ENCODE results near the gene STX19.
A peak's percentile ranks its signal among the peaks of the same experiment; 100 is the strongest.

Gene STX19

GRCh38 chr3:94015025-94015424 lies 13.4 kb downstream of the STX19 start:
- in situ Hi-C loops (cut with MboI; ENCODE audit: low pct_unique_long_range_greater_than_20kb, low sequenced_read_pairs, unreplicated experiment), result no loop called here
- DNase-seq (ENCODE audit: low spot score), result no peak
- TF ChIP-seq, protein P1, sequence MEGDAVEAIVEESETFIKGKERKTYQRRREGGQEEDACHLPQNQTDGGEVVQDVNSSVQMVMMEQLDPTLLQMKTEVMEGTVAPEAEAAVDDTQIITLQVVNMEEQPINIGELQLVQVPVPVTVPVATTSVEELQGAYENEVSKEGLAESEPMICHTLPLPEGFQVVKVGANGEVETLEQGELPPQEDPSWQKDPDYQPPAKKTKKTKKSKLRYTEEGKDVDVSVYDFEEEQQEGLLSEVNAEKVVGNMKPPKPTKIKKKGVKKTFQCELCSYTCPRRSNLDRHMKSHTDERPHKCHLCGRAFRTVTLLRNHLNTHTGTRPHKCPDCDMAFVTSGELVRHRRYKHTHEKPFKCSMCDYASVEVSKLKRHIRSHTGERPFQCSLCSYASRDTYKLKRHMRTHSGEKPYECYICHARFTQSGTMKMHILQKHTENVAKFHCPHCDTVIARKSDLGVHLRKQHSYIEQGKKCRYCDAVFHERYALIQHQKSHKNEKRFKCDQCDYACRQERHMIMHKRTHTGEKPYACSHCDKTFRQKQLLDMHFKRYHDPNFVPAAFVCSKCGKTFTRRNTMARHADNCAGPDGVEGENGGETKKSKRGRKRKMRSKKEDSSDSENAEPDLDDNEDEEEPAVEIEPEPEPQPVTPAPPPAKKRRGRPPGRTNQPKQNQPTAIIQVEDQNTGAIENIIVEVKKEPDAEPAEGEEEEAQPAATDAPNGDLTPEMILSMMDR (IDR thresholded peaks at IDR 0.05; ENCODE audit: extremely low read depth, insufficient read depth, missing control alignments), result no peak

DNA sequence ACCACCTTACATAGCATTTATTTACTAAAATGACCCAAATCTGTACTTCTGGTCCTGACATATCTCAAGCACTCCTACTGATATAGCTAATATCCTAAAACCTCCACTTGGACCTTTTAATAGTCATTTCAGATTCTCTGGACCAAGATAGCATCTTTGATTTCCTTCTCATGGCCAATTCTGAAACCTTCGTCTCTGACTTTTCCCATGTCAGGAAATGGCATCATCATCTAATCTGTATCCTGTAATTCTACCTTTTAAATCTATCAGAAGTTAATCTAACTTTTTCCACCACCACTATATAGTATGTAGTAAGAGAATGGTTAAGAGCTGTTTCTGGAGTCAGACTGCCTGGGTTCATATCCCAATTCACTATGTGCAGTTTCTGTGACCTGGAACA lies 16.2 kb downstream of the STX19 start:
- DNase-seq (ENCODE audit: low spot score), result no peak
- TF ChIP-seq, protein P1 (IDR thresholded peaks at IDR 0.05; ENCODE audit: extremely low read depth, insufficient read depth, missing control alignments), result no peak
- in situ Hi-C loops (cut with MboI; ENCODE audit: low pct_unique_long_range_greater_than_20kb, low sequenced_read_pairs, unreplicated experiment), result no loop called here

GRCh38 chr3:94011233-94011711 lies 17.1 kb downstream of the STX19 start:
- TF ChIP-seq, protein P1 (IDR thresholded peaks at IDR 0.05; ENCODE audit: extremely low read depth, insufficient read depth, missing control alignments), result no peak
- DNase-seq (ENCODE audit: low spot score), result no peak
- in situ Hi-C loops (cut with MboI; ENCODE audit: low pct_unique_long_range_greater_than_20kb, low sequenced_read_pairs, unreplicated experiment), result no loop called here

DNA sequence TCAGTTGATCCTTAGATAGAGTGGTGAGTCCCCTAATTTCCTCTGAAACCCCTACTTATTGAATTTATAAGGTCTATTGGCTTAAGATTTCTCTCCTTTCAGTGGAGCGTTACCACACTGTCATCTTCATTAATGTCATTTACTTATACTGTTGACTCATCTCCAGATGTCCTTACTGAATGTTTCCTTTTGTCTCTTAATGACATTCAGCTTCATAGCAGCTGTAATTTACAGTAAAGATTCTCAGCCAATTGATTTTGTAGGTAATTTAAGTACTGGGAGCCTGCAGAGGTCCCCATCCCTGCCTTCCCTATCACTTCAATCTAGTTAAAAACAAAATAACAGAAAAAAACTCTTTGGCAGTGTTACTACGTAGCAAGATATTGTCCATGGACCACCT lies 18.8 kb downstream of the STX19 start:
- in situ Hi-C loops (cut with MboI; ENCODE audit: low pct_unique_long_range_greater_than_20kb, low sequenced_read_pairs, unreplicated experiment), result no loop called here
- TF ChIP-seq, protein P1 (IDR thresholded peaks at IDR 0.05; ENCODE audit: extremely low read depth, insufficient read depth, missing control alignments), result no peak
- no peak for DNase-seq (ENCODE audit: low spot score)

- TF ChIP-seq, protein P1 (IDR thresholded peaks at IDR 0.05; ENCODE audit: extremely low read depth, insufficient read depth, missing control alignments), result no peak
- DNase-seq (ENCODE audit: low spot score), result no peak
- in situ Hi-C loops (cut with MboI; ENCODE audit: low pct_unique_long_range_greater_than_20kb, low sequenced_read_pairs, unreplicated experiment), result no loop called here
Measured at GRCh38 chr3:94008253-94008652, 20.1 kb downstream of the STX19 start.

- TF ChIP-seq, protein P1 (IDR thresholded peaks at IDR 0.05; ENCODE audit: extremely low read depth, insufficient read depth, missing control alignments), result peak; percentile 78
- in situ Hi-C loops (cut with MboI; ENCODE audit: low pct_unique_long_range_greater_than_20kb, low sequenced_read_pairs, unreplicated experiment), result no loop called here
- peak; percentile 46 for DNase-seq (ENCODE audit: low spot score)
Measured at GRCh38 chr3:94004301-94004910, 24.0 kb downstream of the STX19 start.

Data from GM13977 (cell line).